K562 (cell line): ENCODE results near the gene AFDN. TPM values are rescaled to one million over a fixed set of nuclear protein-coding genes. Genes with fewer than 3 reads are reported as not detected.

Experiments
- ARID1B ChIP-seq: fragments of 450-650 bp; IDR thresholded peaks from 2 replicates; pipeline ENCODE4 v1.6.1; 2016; ENCODE audit warnings: antibody characterized with exemption, mild to moderate bottlenecking, inconsistent platforms
- BACH1 ChIP-seq: fragments of 200-800 bp; sonication (Bioruptor generic); IDR thresholded peaks from 2 replicates; pipeline ENCODE4 v1.6.1; 2016; ENCODE audit warnings: missing genetic modification characterization, missing compliant biosample characterization
- BRF1 ChIP-seq: IDR thresholded peaks from 3 replicates; pipeline ENCODE4 v1.6.1; 2011; ENCODE audit warnings: borderline replicate concordance, mild to moderate bottlenecking; ENCODE audit not compliant: insufficient read length; ENCODE audit errors: extremely low read depth
- CBX1 ChIP-seq: sonication (generic); IDR thresholded peaks from 2 replicates; pipeline ENCODE4 v1.6.1; 2016; ENCODE audit warnings: antibody characterized with exemption, low read depth, mild to moderate bottlenecking
- E2F3 ChIP-seq: fragments of 250-450 bp; sonication (Bioruptor Pico); IDR thresholded peaks from 2 replicates; pipeline ENCODE4 v1.4.0; 2020; ENCODE audit warnings: mild to moderate bottlenecking
- EP300 ChIP-seq: IDR thresholded peaks from 2 replicates; pipeline ENCODE4 v1.6.1; 2012; ENCODE audit warnings: low read length, improper control_type of control experiment
- EP400 ChIP-seq: fragments of 450-650 bp; IDR thresholded peaks from 2 replicates; pipeline ENCODE4 v1.6.1; 2017; ENCODE audit warnings: antibody characterized with exemption, mild to moderate bottlenecking, moderate library complexity
- HMBOX1 ChIP-seq: sonication (generic); IDR thresholded peaks from 2 replicates; pipeline ENCODE4 v1.6.1; 2016
- HNRNPK ChIP-seq: fragments of 200-400 bp; formaldehyde crosslinking; IDR thresholded peaks from one replicate; pipeline ENCODE4 v1.6.1; 2018; ENCODE audit warnings: mild to moderate bottlenecking, low read depth, low read length; ENCODE audit not compliant: poor library complexity, severe bottlenecking
- IRF2 ChIP-seq: sonication (generic); formaldehyde crosslinking; IDR thresholded peaks from 2 replicates; pipeline ENCODE4 v1.8.1; 2022; ENCODE audit warnings: mild to moderate bottlenecking, missing genetic modification reagents
- MAX ChIP-seq: sonication (generic); formaldehyde crosslinking; IDR thresholded peaks from 2 replicates; pipeline ENCODE4 v1.9.0; 2022; ENCODE audit warnings: mild to moderate bottlenecking, missing genetic modification reagents
- NCOR1 ChIP-seq: fragments of 450-650 bp; IDR thresholded peaks from 2 replicates; pipeline ENCODE4 v1.6.1; 2016; ENCODE audit warnings: mild to moderate bottlenecking, moderate library complexity
- NR2C2 ChIP-seq, 2 experiments: fragments of 200-800 bp in 1 of 2; sonication (Bioruptor generic) in 1 of 2; sonication (generic) in 1 of 2; formaldehyde crosslinking in 1 of 2; IDR thresholded peaks; 2 replicates each; pipeline versions ENCODE4 v1.6.1 to v1.8.0; 2016 to 2022; ENCODE audit warnings: mild to moderate bottlenecking in 1 of 2, missing compliant biosample characterization in 1 of 2, missing genetic modification characterization in 1 of 2, missing genetic modification reagents in 1 of 2
- PML ChIP-seq: IDR thresholded peaks from 2 replicates; pipeline ENCODE4 v1.6.1; 2012; ENCODE audit warnings: low read length, inconsistent platforms
- POLR2AphosphoS2 ChIP-seq: IDR thresholded peaks from 2 replicates; pipeline ENCODE4 v1.6.1; 2012; ENCODE audit warnings: low read length, improper control_type of control experiment
- SNRNP70 ChIP-seq: fragments of 200-400 bp; formaldehyde crosslinking; optimal IDR thresholded peaks from 2 replicates; pipeline ENCODE3; 2017; ENCODE audit warnings: low read depth, low read length
- SRSF1 ChIP-seq: fragments of 200-400 bp; formaldehyde crosslinking; IDR thresholded peaks from 2 replicates; pipeline ENCODE4 v1.6.1; 2017; ENCODE audit warnings: mild to moderate bottlenecking, low read depth, low read length, moderate library complexity
- SRSF7 ChIP-seq: fragments of 200-400 bp; formaldehyde crosslinking; optimal IDR thresholded peaks from 2 replicates; pipeline ENCODE3; 2017; ENCODE audit warnings: mild to moderate bottlenecking, low read depth, low read length
- TCF7L2 ChIP-seq: fragments of 150-350 bp; IDR thresholded peaks from 2 replicates; pipeline ENCODE4 v1.6.1; 2016; ENCODE audit warnings: low read depth, mild to moderate bottlenecking, low read length, moderate library complexity
- TEAD4 ChIP-seq, 2 experiments: sonication (generic) in 1 of 2; formaldehyde crosslinking in 1 of 2; IDR thresholded peaks; 2 replicates each; pipeline versions ENCODE4 v1.6.1 to v1.8.0; 2012 to 2022; ENCODE audit warnings: borderline replicate concordance in 1 of 2, inconsistent platforms in 1 of 2, low read length in 1 of 2, mild to moderate bottlenecking in 1 of 2, missing genetic modification reagents in 1 of 2
- YBX1 ChIP-seq: fragments of 450-650 bp; IDR thresholded peaks from 2 replicates; pipeline ENCODE4 v1.7.1; 2016; ENCODE audit warnings: mild to moderate bottlenecking
- ZBTB5 ChIP-seq: fragments of 450-650 bp; IDR thresholded peaks from 2 replicates; pipeline ENCODE4 v1.6.1; 2017; ENCODE audit warnings: antibody characterized with exemption
- ZNF696 ChIP-seq: fragments of 250-450 bp; sonication (Bioruptor Pico); conservative IDR thresholded peaks from 2 replicates; pipeline ENCODE4 v1.4.0; 2020; ENCODE audit warnings: mild to moderate bottlenecking, moderate library complexity
- ZNF740 ChIP-seq, 3 experiments: fragments of 200-800 bp in 1 of 3; sonication (Bioruptor generic) in 1 of 3; sonication (generic) in 1 of 3; formaldehyde crosslinking in 1 of 3; IDR thresholded peaks; 2 replicates each; pipeline versions ENCODE4 v1.6.1 to v1.8.0; 2016 to 2022; ENCODE audit warnings: mild to moderate bottlenecking in 2 of 3, missing compliant biosample characterization in 2 of 3, missing genetic modification characterization in 2 of 3, missing genetic modification reagents in 1 of 3
- polyA plus RNA-seq, 8 experiments: library from polyadenylated mRNA; depleted of rRNA in 4 of 8; stranded (reverse) in 5 of 8; unstranded in 3 of 8; fragments of >200 nt; fragmentation: Nextera tagmentation in 2 of 8; fragmentation: Illumina TruSeq in 1 of 8; extraction: Ambion mirVana in 2 of 8; extraction: Trizol in 1 of 8; gene quantifications; 2 replicates each; pipeline versions ENCODE4 v1.2.1 to v1.2.3, GENCODE V29; 2011 to 2014; ENCODE audit warnings: inconsistent platforms in 1 of 8, missing spikeins in 1 of 8
- total RNA-seq, 7 experiments: library from RNA; depleted of rRNA in 6 of 7; stranded (reverse); fragments of >200 nt in 6 of 7; fragmentation: Illumina TruSeq in 2 of 7; extraction: Trizol in 2 of 7; gene quantifications; 2 replicates each; pipeline versions ENCODE4 v1.2.1 to v1.2.3, GENCODE V29; 2011 to 2021; ENCODE audit warnings: low replicate concordance in 1 of 7

AFDN gene
- total and polyA plus RNA-seq, 9 of the 15 experiments (the other 6 are each of a cell fraction or from before 2014, with no cell fraction given) = 7.2 to 129 (median 105) TPM

- TF ChIP-seq ZNF740 (CRISPR knock-in tag; IDR thresholded peaks at IDR 0.05) = no peak
- no peak for TF ChIP-seq ZNF740 (tag; IDR thresholded peaks at IDR 0.05)
- no peak for TF ChIP-seq ARID1B
- peak; percentile 31; the same call in 1 of the 2 replicates for TF ChIP-seq EP400
- TF ChIP-seq ZNF696 (CRISPR knock-in tag) = no peak
- no peak for TF ChIP-seq HNRNPK
- TF ChIP-seq SRSF1 = no peak
- TF ChIP-seq HMBOX1 = no peak
- no peak for TF ChIP-seq EP300
- no peak for TF ChIP-seq ZBTB5
- TF ChIP-seq POLR2AphosphoS2 = no peak
- no peak for TF ChIP-seq IRF2 (CRISPR knock-in tag)
- no peak for TF ChIP-seq YBX1
- TF ChIP-seq SNRNP70 = no peak
- no peak for TF ChIP-seq NR2C2 (CRISPR knock-in tag; IDR thresholded peaks at IDR 0.05)
- no peak for TF ChIP-seq NR2C2 (tag; IDR thresholded peaks at IDR 0.05)
- no peak for TF ChIP-seq TEAD4 (IDR thresholded peaks at IDR 0.05; ENCODE audit: low read length)
- no peak for TF ChIP-seq TEAD4 (CRISPR knock-in tag; IDR thresholded peaks at IDR 0.05; ENCODE audit: borderline replicate concordance)
- no peak for TF ChIP-seq SRSF7
- TF ChIP-seq E2F3 = no peak
- TF ChIP-seq TCF7L2 = no peak
- no peak for TF ChIP-seq BRF1
- TF ChIP-seq NCOR1 = no peak
- TF ChIP-seq PML = no peak
- no peak for TF ChIP-seq BACH1 (tag)
- TF ChIP-seq MAX = peak; percentile 63
- no peak for TF ChIP-seq CBX1
Measured at GRCh38 chr6:167825332-167826229, 1.1 kb upstream of the AFDN start (continued).
